MM.1S (cell line): ENCODE data around the gene TSC22D3.

Source experiments
- CTCF ChIP-seq: fragments of 300-600 bp; sonication (generic); IDR thresholded peaks from 2 replicates; pipeline ENCODE4 v1.5.1; 2016; ENCODE audit warnings: antibody characterized with exemption, low read length, mixed read lengths
- EZH2 ChIP-seq: fragments of 300-600 bp; sonication (generic); optimal IDR thresholded peaks from 2 replicates; pipeline ENCODE3; 2017; ENCODE audit warnings: low read depth, mild to moderate bottlenecking, antibody characterized with exemption, low read length, mixed read lengths
- EZH2phosphoT487 ChIP-seq: fragments of 300-600 bp; sonication (generic); IDR thresholded peaks from 2 replicates; pipeline ENCODE4 v1.6.1; 2018; ENCODE audit warnings: antibody characterized with exemption, low read length

GRCh38 chrX:107818900-107819521 is 43.4 kb upstream of the TSC22D3 start:
- TF ChIP-seq CTCF = no peak
- no peak for TF ChIP-seq EZH2phosphoT487
- TF ChIP-seq EZH2 = no peak
